Mucosa of descending colon (tissue), 3 donors: ENCODE results near the gene SULF2. TPM values are rescaled to one million over a fixed set of nuclear protein-coding genes. Genes with fewer than 3 reads are reported as not detected.

Source experiments
- ATAC-seq: fragments of 200-7000 bp; cut with Tn5 transposase; one replicate; pipeline ENCODE4 v1.9.1; 2020; ENCODE audit warnings: mild to moderate bottlenecking, moderate library complexity
- DNase-seq, 3 donors: peaks; one replicate each; pipeline ENCODE4 v3.0.0-alpha.2; 2020
- H3K36me3 ChIP-seq: fragments of 200-600 bp; one replicate; pipeline ENCODE4 v1.8.0; 2021; ENCODE audit warnings: low read depth, mild to moderate bottlenecking
- H3K4me1 ChIP-seq: fragments of 200-600 bp; one replicate; pipeline ENCODE4 v1.8.0; 2021; ENCODE audit warnings: low read depth, mild to moderate bottlenecking
- H3K4me3 ChIP-seq: fragments of 200-600 bp; one replicate; pipeline ENCODE4 v1.8.0; 2021; ENCODE audit warnings: mild to moderate bottlenecking
- H3K9me3 ChIP-seq: fragments of 200-600 bp; one replicate; pipeline ENCODE4 v1.8.0; 2021; ENCODE audit warnings: mild to moderate bottlenecking
- CTCF ChIP-seq: fragments of 200-600 bp; IDR thresholded peaks from one replicate; pipeline ENCODE4 v1.8.0; 2022; ENCODE audit warnings: antibody characterized with exemption, mild to moderate bottlenecking
- intact Hi-C, 2 donors: fragments of 100-400 bp; cut with DNase I in 1 of 2; cut with micrococcal nuclease in 1 of 2; formaldehyde crosslinking; loops; one replicate each; pipeline versions ENCODE4 v1.11.0 to v1.11.1; 2022; cut with DNase I, micrococcal nuclease
- total RNA-seq, 3 donors: library from RNA; stranded (reverse); fragmentation: NEBNext Ultra II Directional in 2 of 3; extraction: Animal tissue kit (Norgen Biotek cat#: 25700) in 2 of 3; gene quantifications; one replicate each; pipeline versions ENCODE4 v1.2.1 to v1.2.4, GENCODE V29; 2021 to 2023
- donor health status: DM: no; HTN: no; CAD: no; lungs with moderate emphysema.
- donor health status: DM: no; HTN: no; CAD: no.
- donor health status: DM: no; HTN: yes; CAD: no.

SULF2 gene
- total RNA-seq, 3 donors from 2014 or later, result 102 to 181 (median 144) TPM

- Histone ChIP-seq H3K36me3 (no peaks in the 10 kb centered on the region), H3K9me3 (no peaks in the 10 kb centered on the region), H3K4me3 (no peak overlapping the region), H3K4me1 (no peaks in the 10 kb centered on the region)
- no peak for ATAC-seq
- TF ChIP-seq CTCF, result no peak
- intact Hi-C loops, result loop anchor here in 1 of 2 donors (10.0 kb wide), 1 partner anchor 235 kb away; no protein-coding TSS in a partner anchor
- no peak for DNase-seq
Observed at GRCh38 chr20:47629907-47630306, 155.4 kb downstream of the SULF2 start.

- H3K9me3 ChIP-seq, result no peaks in the 10 kb centered on the region
- no peaks in the 10 kb centered on the region for H3K4me1 ChIP-seq
- no peak overlapping the region for H3K4me3 ChIP-seq
- DNase-seq, result no peak
- no peak for TF ChIP-seq CTCF
- ATAC-seq, result no peak
- no peaks in the 10 kb centered on the region for H3K36me3 ChIP-seq
- intact Hi-C loops, result loop anchor here in 1 of 2 donors (10.0 kb wide), 1 partner anchor 233 kb away; no protein-coding TSS in a partner anchor
Observed at GRCh38 chr20:47627540-47627939, 157.7 kb downstream of the SULF2 start.

- H3K36me3 ChIP-seq, result no peaks in the 10 kb centered on the region
- DNase-seq (no peak), ATAC-seq (no peak)
- no peaks in the 10 kb centered on the region for H3K9me3 ChIP-seq
- no peak for TF ChIP-seq CTCF
- no peak overlapping the region for H3K4me3 ChIP-seq
- no peaks in the 10 kb centered on the region for H3K4me1 ChIP-seq
- intact Hi-C loops, result loop anchor here in 1 of 2 donors (10.0 kb wide), 1 partner anchor 228 kb away; no protein-coding TSS in a partner anchor
Observed at GRCh38 chr20:47623206-47623605, 162.1 kb downstream of the SULF2 start.

- DNase-seq (no peak), ATAC-seq (no peak)
- H3K9me3 ChIP-seq, result no peaks in the 10 kb centered on the region
- TF ChIP-seq CTCF, result no peak
- H3K4me1 ChIP-seq, result no peaks in the 10 kb centered on the region
- intact Hi-C loops, result loop anchor here in 1 of 2 donors (10.0 kb wide), 1 partner anchor 227 kb away; no protein-coding TSS in a partner anchor
- no peaks in the 10 kb centered on the region for H3K36me3 ChIP-seq
- H3K4me3 ChIP-seq, result no peak overlapping the region
Observed at GRCh38 chr20:47622118-47622665, 163.1 kb downstream of the SULF2 start.

GRCh38 chr20:47620808-47621805 lies 164.2 kb downstream of the SULF2 start:
- no peak overlapping the region for H3K4me3 ChIP-seq
- no peaks in the 10 kb centered on the region for H3K4me1 ChIP-seq
- no peaks in the 10 kb centered on the region for H3K36me3 ChIP-seq
- ATAC-seq (peak; percentile 42), DNase-seq (peak in 1 of 3 donors; percentile 27)
- H3K9me3 ChIP-seq, result no peaks in the 10 kb centered on the region
- intact Hi-C loops, result loop anchor here in 1 of 2 donors (10.0 kb wide), 1 partner anchor 226 kb away; no protein-coding TSS in a partner anchor
- peak; percentile 54 for TF ChIP-seq CTCF
